ENCODE measurements around the gene ZMYND10.

- TF ChIP-seq ELF4 (IDR thresholded peaks at IDR 0.05) (no peak), SUZ12 (IDR thresholded peaks at IDR 0.05) (no peak), PKNOX1 (IDR thresholded peaks at IDR 0.05) (no peak)
Measured at GRCh38 chr3:50333744-50334328, 11.7 kb downstream of the ZMYND10 start.

All from HEK293T (cell line).